ENCODE measurements around the gene NMT1. TPM values are rescaled to one million over a fixed set of nuclear protein-coding genes. Genes with fewer than 3 reads are reported as not detected.

Gene NMT1
- total and polyA plus RNA-seq, 2 experiments from 2014 or later: 71.2 to 126 TPM

DNA sequence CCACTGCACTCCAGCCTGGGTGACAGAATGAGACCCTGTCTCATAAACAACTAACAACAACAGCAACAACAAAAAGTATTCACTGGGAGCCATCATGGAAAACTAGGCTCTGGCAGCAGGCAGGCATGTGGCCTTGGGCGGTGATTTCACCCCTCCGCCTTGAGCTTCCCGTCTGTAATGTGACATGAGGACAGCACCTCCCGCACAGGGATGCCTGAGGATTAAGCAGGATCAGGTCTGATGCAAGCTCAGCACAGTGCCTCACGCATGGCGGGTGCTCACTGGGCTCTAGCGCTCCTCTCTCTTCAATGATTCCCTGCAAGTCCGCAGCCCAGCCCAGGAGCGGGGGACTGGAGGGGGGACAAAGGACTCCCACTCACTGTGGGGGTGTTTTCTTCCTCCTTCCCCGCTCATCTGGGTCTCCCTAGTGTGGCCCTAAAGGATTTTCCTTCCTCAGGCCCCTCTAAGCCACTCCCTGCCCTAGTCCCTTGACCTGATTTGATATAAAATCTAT, 68.4 kb downstream of the NMT1 start:
- whole genome bisulfite sequencing (ENCODE audit: low lambda C conversion rate, missing lambda C conversion rate): 58% methylated on average over 10 of the region's 10 CpGs
- Histone ChIP-seq H3K79me2 (peaks cover 61% of the 10 kb centered on the region), H3K9me3 (ENCODE audit: low read depth) (no peaks in the 10 kb centered on the region), H3K36me3 (replicated peaks; ENCODE audit: insufficient read depth, low read depth) (no peaks in the 10 kb centered on the region), H3K4me1 (ENCODE audit: insufficient read depth) (peaks cover 54% of the 10 kb centered on the region), H3K4me2 (peak overlapping the region; percentile 100), H3K27ac (peak overlapping the region; percentile 100), H3K4me3 (no peak overlapping the region), H4K20me1 (ENCODE audit: insufficient read depth, poor library complexity, severe bottlenecking) (no peaks in the 10 kb centered on the region), H3K9me2 (replicated peaks; ENCODE audit: insufficient read depth) (no peaks in the 10 kb centered on the region), H2AFZ (no peak overlapping the region), H3K27me3 (no peaks in the 10 kb centered on the region)
- TF ChIP-seq EZH2phosphoT487 (IDR thresholded peaks at IDR 0.05; ENCODE audit: low read depth, severe bottlenecking, unreplicated experiment) (no peak), EZH2 (IDR thresholded peaks at IDR 0.05; ENCODE audit: borderline replicate concordance) (no peak)
- TF ChIP-seq, protein P1, sequence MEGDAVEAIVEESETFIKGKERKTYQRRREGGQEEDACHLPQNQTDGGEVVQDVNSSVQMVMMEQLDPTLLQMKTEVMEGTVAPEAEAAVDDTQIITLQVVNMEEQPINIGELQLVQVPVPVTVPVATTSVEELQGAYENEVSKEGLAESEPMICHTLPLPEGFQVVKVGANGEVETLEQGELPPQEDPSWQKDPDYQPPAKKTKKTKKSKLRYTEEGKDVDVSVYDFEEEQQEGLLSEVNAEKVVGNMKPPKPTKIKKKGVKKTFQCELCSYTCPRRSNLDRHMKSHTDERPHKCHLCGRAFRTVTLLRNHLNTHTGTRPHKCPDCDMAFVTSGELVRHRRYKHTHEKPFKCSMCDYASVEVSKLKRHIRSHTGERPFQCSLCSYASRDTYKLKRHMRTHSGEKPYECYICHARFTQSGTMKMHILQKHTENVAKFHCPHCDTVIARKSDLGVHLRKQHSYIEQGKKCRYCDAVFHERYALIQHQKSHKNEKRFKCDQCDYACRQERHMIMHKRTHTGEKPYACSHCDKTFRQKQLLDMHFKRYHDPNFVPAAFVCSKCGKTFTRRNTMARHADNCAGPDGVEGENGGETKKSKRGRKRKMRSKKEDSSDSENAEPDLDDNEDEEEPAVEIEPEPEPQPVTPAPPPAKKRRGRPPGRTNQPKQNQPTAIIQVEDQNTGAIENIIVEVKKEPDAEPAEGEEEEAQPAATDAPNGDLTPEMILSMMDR (IDR thresholded peaks at IDR 0.05; ENCODE audit: poor library complexity): no peak
- peak; percentile 89 for DNase-seq (ENCODE audit: low spot score)

DNA sequence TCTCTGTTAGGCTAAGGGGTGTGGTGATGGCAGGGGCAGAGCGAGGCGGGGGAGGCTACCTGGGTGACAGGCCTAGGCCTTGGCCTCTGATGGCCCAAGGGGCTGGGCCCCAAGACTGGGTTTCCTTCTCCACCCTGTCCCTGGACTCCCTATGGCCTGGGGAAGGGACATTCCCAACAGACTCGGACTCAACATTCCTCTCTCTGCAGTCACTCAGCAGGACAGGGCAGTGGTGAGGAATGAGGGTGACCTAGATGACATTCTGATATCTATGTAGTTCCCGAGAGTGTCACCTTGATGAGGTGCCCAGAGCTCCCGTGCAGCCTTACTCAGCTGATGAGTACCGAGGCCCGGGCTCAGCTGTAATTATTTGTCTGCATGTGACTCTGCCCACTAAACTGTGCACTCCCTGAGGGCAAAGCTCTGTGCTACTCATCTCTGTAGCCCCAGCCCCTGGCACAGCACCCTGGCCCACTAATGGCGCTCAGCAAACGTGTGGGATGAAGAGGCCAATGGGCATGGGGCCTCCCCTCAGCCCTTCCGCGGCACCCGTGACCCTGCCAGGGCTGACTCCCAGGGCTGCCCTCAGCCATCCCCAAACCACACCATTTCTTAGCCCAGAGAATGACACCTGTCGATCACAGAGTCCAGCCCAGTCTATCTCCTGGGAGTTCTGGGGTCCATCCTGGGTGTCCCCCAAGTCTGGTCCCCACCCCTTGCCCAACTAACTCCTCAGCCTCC, 69.0 kb downstream of the NMT1 start:
- Histone ChIP-seq H3K9me3 (ENCODE audit: low read depth) (no peaks in the 10 kb centered on the region), H3K27me3 (no peaks in the 10 kb centered on the region), H3K9me2 (replicated peaks; ENCODE audit: insufficient read depth) (no peaks in the 10 kb centered on the region), H3K36me3 (replicated peaks; ENCODE audit: insufficient read depth, low read depth) (no peaks in the 10 kb centered on the region), H3K4me1 (ENCODE audit: insufficient read depth) (peaks cover 51% of the 10 kb centered on the region), H4K20me1 (ENCODE audit: insufficient read depth, poor library complexity, severe bottlenecking) (no peaks in the 10 kb centered on the region), H2AFZ (no peak overlapping the region), H3K27ac (peak overlapping the region; percentile 100), H3K79me2 (peaks cover 55% of the 10 kb centered on the region), H3K4me3 (no peak overlapping the region), H3K4me2 (peak overlapping the region; percentile 100)
- DNase-seq (ENCODE audit: low spot score): peak; percentile 67
- TF ChIP-seq, protein P1 (IDR thresholded peaks at IDR 0.05; ENCODE audit: poor library complexity): no peak
- no peak for TF ChIP-seq EZH2 (IDR thresholded peaks at IDR 0.05; ENCODE audit: borderline replicate concordance)
- no peak for TF ChIP-seq EZH2phosphoT487 (IDR thresholded peaks at IDR 0.05; ENCODE audit: low read depth, severe bottlenecking, unreplicated experiment)
- WGBS (ENCODE audit: low lambda C conversion rate, missing lambda C conversion rate): 69% methylated on average over 13 of the region's 13 CpGs

DNA sequence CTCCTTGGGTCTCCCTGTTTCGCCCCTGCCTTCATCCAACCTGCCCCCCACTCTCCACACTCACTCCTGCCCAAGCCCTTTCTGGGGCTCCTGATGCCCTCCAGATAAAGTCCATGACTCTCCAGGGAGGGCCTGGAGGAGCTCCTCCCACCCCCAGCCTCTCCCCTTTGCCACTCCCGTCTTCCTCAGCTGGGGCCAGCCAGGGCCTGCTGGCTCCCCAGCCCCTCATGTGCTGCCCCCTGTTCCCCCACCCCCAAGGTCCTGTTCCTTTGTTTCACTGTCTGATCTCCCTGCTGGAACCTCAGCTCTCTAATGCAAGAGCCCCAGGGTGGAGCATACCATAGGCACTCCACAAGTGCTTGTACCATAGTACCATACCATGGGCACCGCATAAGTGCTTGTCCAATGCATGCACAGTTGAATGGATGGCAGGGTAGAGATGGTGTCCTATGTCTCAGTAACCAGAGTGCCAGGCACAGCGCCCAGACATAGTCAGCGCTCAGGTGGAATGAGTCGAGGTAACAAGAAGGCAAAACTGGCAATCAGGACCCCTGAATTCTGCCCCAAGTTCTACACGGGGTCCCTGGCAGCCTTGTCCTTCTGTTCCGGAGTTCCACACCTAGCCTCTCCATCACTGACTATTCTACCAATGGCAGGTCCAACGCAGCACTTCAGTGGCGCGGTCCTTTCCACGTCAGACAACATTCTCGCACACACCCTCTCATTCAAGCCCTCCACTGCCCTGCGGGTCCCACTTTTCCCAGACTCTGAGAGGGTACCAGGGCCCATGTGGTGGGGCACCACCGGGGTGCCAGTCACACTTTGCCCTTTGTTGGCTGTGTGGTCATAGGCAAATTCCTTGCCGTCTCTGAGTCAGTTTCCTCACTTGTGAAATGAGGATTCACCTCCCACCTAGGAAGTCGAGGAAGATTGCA, 69.8 kb downstream of the NMT1 start:
- H3K4me1 ChIP-seq (ENCODE audit: insufficient read depth): peaks cover 53% of the 10 kb centered on the region
- no peaks in the 10 kb centered on the region for H3K36me3 ChIP-seq (replicated peaks; ENCODE audit: insufficient read depth, low read depth)
- no peaks in the 10 kb centered on the region for H4K20me1 ChIP-seq (ENCODE audit: insufficient read depth, poor library complexity, severe bottlenecking)
- no peak overlapping the region for H2AFZ ChIP-seq
- peak overlapping the region; percentile 100 for H3K4me2 ChIP-seq
- no peak for TF ChIP-seq EZH2phosphoT487 (IDR thresholded peaks at IDR 0.05; ENCODE audit: low read depth, severe bottlenecking, unreplicated experiment)
- TF ChIP-seq, protein P1 (IDR thresholded peaks at IDR 0.05; ENCODE audit: poor library complexity): no peak
- no peak for TF ChIP-seq EZH2 (IDR thresholded peaks at IDR 0.05; ENCODE audit: borderline replicate concordance)
- 91% methylated on average over 16 of the region's 17 CpGs for WGBS (ENCODE audit: low lambda C conversion rate, missing lambda C conversion rate)
- no peaks in the 10 kb centered on the region for H3K9me2 ChIP-seq (replicated peaks; ENCODE audit: insufficient read depth)
- DNase-seq (ENCODE audit: low spot score): no peak
- H3K27me3 ChIP-seq: no peaks in the 10 kb centered on the region
- H3K9me3 ChIP-seq (ENCODE audit: low read depth): no peaks in the 10 kb centered on the region
- H3K4me3 ChIP-seq: peak overlapping the region; percentile 96
- peak overlapping the region; percentile 100 for H3K27ac ChIP-seq
- H3K79me2 ChIP-seq: peaks cover 47% of the 10 kb centered on the region
